H7 (cell line): ENCODE data around the gene SHISA9. TPM values are rescaled to one million over a fixed set of nuclear protein-coding genes. Genes with fewer than 3 reads are reported as not detected.

Experiments used
- DNase-seq: peaks from one replicate; pipeline ENCODE4 v3.0.0; 2012
- H3K27me3 ChIP-seq: 2 replicates; pipeline ENCODE4 v1.6.0; 2011; ENCODE audit warnings: mild to moderate bottlenecking, low read length; ENCODE audit not compliant: control insufficient read depth, insufficient read depth
- H3K36me3 ChIP-seq: replicated peaks from 2 replicates; pipeline ENCODE4 v1.5.1; 2011; ENCODE audit warnings: low read length; ENCODE audit not compliant: control insufficient read depth, insufficient read depth
- H3K4me3 ChIP-seq: 2 replicates; pipeline ENCODE4 v1.5.1; 2011; ENCODE audit warnings: low read depth, mild to moderate bottlenecking, control low read depth, low read length, moderate library complexity; ENCODE audit not compliant: insufficient read depth
- total RNA-seq: library from RNA; depleted of rRNA; stranded (reverse); fragments of >200 nt; shearing (Covaris generic); gene quantifications from 2 replicates; pipeline ENCODE4 v1.2.3, GENCODE V29; 2014

Gene SHISA9
- total RNA-seq, 1 experiment from 2014 or later, result 7.7 TPM

DNA sequence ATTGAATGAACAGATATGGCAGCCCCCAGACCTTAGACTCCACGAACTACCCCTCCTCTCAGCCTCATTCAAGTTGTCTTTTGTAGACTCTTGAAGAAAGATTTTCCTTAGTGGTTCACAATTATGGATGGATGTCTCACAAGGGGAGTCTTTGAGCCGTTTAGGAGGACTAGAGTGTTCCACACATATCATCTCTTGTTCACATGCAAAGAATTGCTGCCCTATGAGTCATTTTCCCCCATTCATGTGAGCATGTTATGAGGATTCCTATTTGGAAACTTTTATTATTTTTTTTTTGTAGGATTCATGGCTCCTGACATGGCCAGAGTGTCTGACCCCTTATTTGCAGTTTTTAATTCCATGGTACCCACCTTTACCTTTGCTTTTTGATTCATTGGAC is 237.1 kb downstream of the SHISA9 start:
- Histone ChIP-seq H3K4me3 (no peak overlapping the region), H3K27me3 (no peaks in the 10 kb centered on the region; the same call in 1 of the 2 replicates), H3K36me3 (no peaks in the 10 kb centered on the region)
- DNase-seq, result no peak

DNA sequence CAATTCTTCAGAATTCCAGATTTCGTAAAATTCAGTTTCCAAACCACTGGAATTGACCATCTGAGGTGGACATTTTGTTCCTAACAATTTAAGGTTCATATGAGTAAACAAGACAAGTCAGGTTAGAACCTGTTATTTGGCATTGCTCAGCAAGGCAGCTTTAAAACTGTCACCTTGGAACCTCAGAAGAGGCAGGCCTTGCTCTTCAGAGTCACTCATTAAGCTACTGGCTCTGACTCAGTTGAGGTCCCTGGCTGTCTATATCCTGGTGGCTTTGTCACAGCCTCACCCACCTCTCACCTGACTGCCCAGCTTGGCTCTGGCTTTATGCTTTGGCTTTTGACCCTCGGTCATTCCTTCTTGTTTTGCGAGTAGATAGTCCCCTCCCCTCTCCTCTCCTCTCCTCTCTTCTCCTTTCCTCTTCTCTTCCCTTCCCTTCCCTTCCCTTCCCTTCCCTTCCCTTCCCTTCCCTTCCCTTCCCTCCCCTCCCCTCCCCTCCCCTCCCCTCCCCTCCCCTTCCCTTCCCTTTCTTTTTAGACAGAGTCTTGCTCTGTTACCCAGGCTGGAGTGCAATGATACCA is 238.4 kb downstream of the SHISA9 start:
- no peaks in the 10 kb centered on the region for H3K36me3 ChIP-seq
- H3K4me3 ChIP-seq, result no peak overlapping the region
- H3K27me3 ChIP-seq, result no peaks in the 10 kb centered on the region; the same call in 1 of the 2 replicates
- no peak for DNase-seq

DNA sequence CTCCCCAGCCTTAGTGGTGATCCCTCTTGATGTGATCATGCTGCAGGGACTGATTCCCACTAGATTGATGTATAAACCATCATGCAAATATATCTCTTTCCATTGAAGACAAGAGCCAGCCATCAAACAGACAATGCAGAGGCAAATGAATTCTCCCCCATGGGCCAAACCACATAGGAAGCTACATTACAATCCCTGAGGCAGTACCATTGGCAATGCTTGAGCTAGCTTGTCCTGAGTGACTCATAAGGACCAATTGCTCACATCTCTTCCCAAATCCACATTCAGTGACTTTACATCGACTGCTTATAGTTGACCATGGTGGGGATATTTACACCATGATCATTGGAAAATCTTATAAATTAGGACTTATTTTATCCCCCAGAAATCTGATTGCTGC is 242.2 kb downstream of the SHISA9 start:
- Histone ChIP-seq H3K36me3 (no peaks in the 10 kb centered on the region), H3K4me3 (no peak overlapping the region), H3K27me3 (no peaks in the 10 kb centered on the region)
- no peak for DNase-seq

DNA sequence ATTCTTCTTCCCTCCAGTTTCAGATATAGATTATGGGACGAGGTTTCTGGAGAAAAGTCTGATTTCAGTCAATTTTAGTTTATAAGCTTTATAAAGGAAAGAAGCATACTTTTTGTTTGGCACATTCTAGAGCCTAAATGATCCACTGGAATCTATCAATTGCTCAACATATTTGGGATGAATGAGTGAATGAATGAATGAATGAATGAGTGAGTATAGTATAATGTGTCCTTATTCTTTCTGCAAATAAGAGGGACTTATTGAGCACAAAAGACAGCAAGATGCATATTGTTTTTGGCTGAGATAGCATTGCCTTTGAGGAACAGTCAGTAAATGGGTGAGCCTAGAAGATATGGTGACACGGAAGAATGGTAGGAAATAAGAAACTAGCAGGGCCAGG is 245.4 kb downstream of the SHISA9 start:
- no peak for DNase-seq
- Histone ChIP-seq H3K36me3 (no peaks in the 10 kb centered on the region), H3K27me3 (no peaks in the 10 kb centered on the region), H3K4me3 (no peak overlapping the region)

DNA sequence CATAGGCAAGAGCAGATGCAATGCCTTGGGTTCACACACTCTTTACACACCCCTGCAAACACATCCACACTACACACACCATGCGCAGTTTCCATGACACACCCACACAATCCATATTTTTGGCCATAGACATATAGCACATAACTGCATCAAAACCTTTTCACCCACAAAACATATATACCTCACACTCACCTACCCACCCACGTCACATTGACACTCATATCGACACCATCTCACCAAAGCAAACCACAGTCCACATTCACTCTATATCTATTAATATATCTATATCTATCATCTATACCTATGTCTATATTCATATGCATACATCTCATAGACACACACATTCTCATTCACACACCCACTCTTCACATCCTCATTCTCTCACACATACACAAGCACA is 246.9 kb downstream of the SHISA9 start:
- no peaks in the 10 kb centered on the region for H3K36me3 ChIP-seq
- no peak for DNase-seq
- H3K4me3 ChIP-seq, result no peak overlapping the region
- H3K27me3 ChIP-seq, result no peaks in the 10 kb centered on the region

DNA sequence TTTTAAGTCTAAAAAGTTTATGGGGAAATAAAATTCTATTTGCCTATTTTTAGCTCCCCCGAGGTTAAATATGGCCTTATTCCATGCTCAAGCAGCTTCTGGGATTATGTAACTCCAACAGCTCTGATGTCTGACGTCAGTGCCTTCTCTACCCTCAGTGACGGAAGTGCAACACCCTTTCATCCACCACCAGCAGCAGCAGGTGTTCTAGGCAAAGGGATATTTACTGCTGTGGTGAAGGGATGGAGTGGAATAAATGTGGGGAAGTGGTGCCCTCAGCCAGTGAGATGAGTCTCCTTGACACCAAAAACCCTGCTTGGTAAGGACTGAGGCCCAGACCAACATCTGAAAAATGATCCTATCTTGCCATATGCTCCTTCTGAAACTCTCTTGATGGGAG is 247.4 kb downstream of the SHISA9 start:
- Histone ChIP-seq H3K27me3 (no peaks in the 10 kb centered on the region), H3K4me3 (no peak overlapping the region), H3K36me3 (no peaks in the 10 kb centered on the region)
- no peak for DNase-seq

DNA sequence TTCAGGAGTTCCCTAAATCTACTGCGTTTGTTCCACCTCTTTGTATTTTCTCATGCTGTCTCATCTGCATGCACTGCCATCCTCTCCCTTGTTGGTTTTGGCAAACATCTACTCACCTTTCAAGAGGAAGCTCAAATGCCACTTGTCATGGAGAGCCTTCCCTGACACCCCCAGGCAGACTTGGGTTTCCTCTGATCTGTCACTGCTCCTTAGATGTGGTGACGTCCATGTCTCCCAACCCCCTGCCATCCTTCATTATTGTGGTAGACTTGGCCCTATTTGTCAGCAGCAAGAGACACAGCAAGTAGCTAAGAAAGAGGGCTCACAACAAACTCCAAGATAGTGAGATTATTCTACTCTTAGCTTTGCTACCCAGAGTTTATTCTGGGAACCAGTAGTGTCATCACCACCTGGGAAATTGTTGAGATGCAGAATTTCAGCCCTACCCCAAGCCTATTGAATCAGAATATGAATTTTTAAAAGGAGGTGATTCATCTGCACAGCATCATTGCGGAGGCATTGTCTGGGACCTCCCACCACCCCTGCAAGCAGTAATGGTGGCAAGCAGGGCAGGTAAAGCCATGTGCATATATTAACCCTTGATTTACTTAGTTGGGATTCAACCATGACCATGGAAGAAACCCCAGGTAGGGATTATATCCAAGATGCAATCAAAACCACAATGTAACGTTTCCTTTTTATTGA is 248.9 kb downstream of the SHISA9 start:
- H3K4me3 ChIP-seq, result no peak overlapping the region
- no peak for DNase-seq
- H3K27me3 ChIP-seq, result no peaks in the 10 kb centered on the region
- H3K36me3 ChIP-seq, result no peaks in the 10 kb centered on the region

DNA sequence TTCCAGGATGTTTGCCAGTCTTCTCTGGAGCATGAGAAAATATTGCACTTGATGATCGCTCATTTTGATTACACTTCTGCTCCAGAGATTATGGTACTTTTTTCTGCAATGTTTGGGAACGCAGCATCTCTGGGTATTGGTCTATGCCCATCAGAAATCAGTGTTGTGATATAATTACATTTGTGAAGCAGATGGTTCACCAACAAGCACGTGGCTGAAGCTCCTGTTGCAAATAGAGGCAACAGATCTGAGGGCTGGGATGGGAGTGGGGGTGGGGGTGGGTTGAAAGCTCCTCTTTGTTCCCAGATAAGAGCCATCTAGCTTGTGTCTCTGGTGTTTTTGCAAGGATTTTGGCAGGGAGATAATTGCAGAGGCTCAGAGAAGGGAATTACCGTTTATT is 252.3 kb downstream of the SHISA9 start:
- Histone ChIP-seq H3K27me3 (no peaks in the 10 kb centered on the region), H3K36me3 (no peaks in the 10 kb centered on the region), H3K4me3 (no peak overlapping the region)
- no peak for DNase-seq

DNA sequence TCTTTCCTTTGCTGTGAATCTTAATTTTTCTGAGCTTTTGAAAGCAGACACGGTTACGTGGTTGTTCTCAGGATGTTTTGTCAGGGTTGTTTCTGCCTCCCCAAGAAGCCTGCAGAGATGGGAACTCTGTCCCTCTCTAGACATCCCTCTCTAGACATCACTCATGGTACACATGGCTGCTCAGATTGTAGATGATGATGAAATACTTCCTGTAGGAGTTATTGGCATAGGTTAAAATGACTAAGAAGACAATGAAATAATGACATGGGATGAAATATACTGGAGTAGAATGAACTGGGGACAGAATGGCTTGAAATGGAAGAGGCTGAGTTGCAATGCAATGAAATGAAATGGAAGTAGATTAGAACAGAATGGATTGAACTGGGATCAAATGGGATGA is 253.4 kb downstream of the SHISA9 start:
- DNase-seq, result no peak
- H3K36me3 ChIP-seq, result no peaks in the 10 kb centered on the region
- no peaks in the 10 kb centered on the region for H3K27me3 ChIP-seq
- no peak overlapping the region for H3K4me3 ChIP-seq

DNA sequence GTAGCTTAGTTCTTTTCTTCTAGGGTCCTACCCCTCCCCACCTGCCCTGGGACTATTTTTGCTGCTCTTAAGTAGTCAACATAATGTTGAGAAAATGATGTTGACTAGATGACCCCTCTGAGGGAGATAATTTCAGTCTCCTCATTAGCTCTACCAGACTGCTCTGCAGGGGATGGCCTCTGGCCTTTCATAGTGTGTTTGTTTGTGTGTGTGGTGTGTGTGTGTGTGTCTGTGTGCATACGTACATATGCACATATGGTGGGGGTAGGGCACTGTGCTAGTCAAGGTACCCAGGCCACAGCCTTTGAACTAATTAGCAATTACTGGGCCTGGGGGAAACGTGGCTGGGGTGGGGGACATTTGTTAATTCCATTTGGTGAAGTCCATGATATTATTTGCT is 254.0 kb downstream of the SHISA9 start:
- Histone ChIP-seq H3K27me3 (no peaks in the 10 kb centered on the region), H3K36me3 (no peaks in the 10 kb centered on the region), H3K4me3 (no peak overlapping the region)
- no peak for DNase-seq

DNA sequence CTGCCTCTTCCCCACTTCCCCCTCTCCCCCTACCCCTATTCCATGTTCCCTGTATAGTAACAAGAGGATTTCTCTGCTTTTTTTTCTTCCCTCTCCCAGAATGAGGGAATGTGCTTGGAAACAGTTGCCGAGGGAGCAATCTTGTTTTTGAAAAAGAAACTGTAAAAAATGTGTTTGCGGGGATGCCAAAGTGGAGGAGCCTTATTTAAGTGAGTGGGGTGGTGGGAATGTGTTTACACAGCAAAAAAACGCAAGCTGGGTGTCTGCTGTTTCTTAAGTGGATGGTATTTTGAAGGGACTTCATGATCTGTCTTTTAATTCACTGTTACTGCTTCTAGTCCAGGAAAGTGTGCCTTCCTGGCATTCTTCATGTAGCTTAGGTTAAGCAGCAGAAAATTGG is 254.4 kb downstream of the SHISA9 start:
- H3K36me3 ChIP-seq, result no peaks in the 10 kb centered on the region
- no peaks in the 10 kb centered on the region for H3K27me3 ChIP-seq
- no peak overlapping the region for H3K4me3 ChIP-seq
- no peak for DNase-seq

DNA sequence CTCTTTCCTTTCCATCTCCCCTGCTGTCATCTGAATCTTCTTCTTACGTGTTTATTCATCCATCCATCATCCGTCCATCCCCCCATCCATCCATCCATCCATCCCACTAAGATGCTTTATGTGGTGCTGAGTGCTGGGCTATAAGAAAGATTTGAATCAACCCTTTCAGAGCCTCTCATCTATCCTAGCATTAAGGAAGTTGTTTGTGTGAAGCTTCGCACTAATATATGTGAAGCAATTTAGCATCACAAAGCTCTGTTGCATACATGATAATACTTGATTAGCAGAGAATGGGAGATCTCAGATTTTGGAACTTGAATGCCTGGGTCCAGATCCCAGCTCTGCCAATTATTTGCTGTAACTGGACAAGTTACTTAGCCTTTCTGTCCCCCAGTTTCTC is 255.7 kb downstream of the SHISA9 start:
- Histone ChIP-seq H3K4me3 (no peak overlapping the region), H3K27me3 (no peaks in the 10 kb centered on the region), H3K36me3 (no peaks in the 10 kb centered on the region)
- no peak for DNase-seq

DNA sequence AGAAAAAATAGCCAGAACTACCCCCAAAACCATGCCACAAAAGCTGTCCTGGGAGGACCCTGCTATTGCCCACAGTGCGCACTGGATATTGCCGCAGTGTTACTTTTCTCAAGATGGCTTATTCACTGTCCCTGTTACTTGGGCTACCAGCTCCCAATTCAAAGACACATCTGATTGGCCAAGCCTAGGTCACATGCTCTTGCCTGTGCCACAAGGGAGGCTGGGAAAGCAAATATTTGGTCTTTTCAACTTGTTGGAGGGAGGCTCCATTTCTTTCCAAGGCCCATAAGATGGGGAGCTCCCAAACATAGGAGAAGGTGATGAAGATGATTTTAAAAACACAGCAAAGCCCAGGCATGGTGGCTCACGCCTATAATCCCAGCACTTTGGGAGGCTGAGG is 257.0 kb downstream of the SHISA9 start:
- no peaks in the 10 kb centered on the region for H3K27me3 ChIP-seq
- no peaks in the 10 kb centered on the region for H3K36me3 ChIP-seq
- no peak overlapping the region for H3K4me3 ChIP-seq
- DNase-seq, result no peak

DNA sequence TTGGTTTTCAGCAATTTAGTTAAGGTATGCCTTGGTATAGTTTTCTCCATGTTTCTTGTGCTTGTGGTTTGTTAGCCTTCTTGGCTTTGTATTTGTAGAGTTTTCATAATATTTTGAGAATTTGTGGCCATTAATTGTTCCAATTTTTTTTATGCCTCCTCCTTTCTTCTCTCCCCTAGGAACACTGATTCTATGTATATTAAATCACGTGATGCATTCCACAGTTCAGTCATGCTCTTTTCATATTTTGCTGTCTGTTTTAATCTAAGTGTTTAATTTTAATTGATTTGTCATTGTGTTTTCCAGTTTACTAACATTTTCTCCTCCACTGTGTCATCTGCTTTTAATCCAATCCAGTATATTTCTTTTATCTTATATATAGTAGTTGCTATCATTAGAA is 263.6 kb downstream of the SHISA9 start:
- H3K27me3 ChIP-seq, result no peaks in the 10 kb centered on the region
- no peak overlapping the region for H3K4me3 ChIP-seq
- DNase-seq, result no peak
- H3K36me3 ChIP-seq, result no peaks in the 10 kb centered on the region

DNA sequence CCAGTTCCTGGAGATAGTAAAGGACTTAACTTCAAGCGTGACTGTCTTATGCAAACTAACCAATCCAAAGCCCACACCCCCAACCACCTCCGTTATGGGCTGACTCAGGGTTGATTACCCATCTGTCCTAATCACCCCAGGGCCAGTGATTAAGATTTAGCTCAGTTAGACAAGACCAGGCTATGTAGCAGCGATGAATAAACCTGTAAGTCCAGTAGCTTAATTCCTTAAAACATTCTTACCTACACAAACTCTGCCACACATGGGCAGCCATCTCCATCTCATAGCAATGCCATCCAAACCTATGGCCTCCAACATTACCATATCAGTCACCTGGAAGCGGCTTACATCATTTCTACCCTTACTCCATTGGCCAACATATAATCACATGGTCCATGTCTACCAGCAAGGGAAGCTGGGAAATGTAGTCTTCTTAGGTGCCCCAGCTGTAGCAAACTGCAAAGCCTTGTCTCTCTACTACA is 266.7 kb downstream of the SHISA9 start:
- DNase-seq, result peak; percentile 36
- H3K36me3 ChIP-seq, result no peaks in the 10 kb centered on the region
- H3K27me3 ChIP-seq, result no peaks in the 10 kb centered on the region
- H3K4me3 ChIP-seq, result no peak overlapping the region
